Measurements from ENCODE around the gene TMEM128. TPM values are rescaled to one million over a fixed set of nuclear protein-coding genes. Genes with fewer than 3 reads are reported as not detected.

Gene TMEM128
- total and polyA plus RNA-seq, 2 of the 13 experiments (the other 11 are each of a cell fraction or from before 2014, with no cell fraction given) = 19.4 to 27.9 TPM

- TF ChIP-seq STAT5B (CRISPR knock-in tag; IDR thresholded peaks at IDR 0.05) = no peak
- TF ChIP-seq SIX4 (CRISPR knock-in tag; IDR thresholded peaks at IDR 0.05) = peak; percentile 68
- TF ChIP-seq ZNF703 (CRISPR knock-in tag; IDR thresholded peaks at IDR 0.05; ENCODE audit: borderline replicate concordance) = no peak
- TF ChIP-seq, protein P1, sequence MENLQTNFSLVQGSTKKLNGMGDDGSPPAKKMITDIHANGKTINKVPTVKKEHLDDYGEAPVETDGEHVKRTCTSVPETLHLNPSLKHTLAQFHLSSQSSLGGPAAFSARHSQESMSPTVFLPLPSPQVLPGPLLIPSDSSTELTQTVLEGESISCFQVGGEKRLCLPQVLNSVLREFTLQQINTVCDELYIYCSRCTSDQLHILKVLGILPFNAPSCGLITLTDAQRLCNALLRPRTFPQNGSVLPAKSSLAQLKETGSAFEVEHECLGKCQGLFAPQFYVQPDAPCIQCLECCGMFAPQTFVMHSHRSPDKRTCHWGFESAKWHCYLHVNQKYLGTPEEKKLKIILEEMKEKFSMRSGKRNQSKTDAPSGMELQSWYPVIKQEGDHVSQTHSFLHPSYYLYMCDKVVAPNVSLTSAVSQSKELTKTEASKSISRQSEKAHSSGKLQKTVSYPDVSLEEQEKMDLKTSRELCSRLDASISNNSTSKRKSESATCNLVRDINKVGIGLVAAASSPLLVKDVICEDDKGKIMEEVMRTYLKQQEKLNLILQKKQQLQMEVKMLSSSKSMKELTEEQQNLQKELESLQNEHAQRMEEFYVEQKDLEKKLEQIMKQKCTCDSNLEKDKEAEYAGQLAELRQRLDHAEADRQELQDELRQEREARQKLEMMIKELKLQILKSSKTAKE (CRISPR knock-in tag; IDR thresholded peaks at IDR 0.05; ENCODE audit: borderline replicate concordance) = 0 out of 2 replicates have a peak, but pooled peaks have one; percentile 27
- no peak for TF ChIP-seq JUND (CRISPR knock-in tag; IDR thresholded peaks at IDR 0.05)
- TF ChIP-seq RCOR2 (CRISPR knock-in tag; IDR thresholded peaks at IDR 0.05) = no peak
- 0 out of 2 replicates have a peak, but pooled peaks have one; percentile 44 for TF ChIP-seq ZSCAN9 (CRISPR knock-in tag; IDR thresholded peaks at IDR 0.05; ENCODE audit: borderline replicate concordance)
- no peak; the same call in 1 of the 2 replicates for TF ChIP-seq ZKSCAN8 (CRISPR knock-in tag; IDR thresholded peaks at IDR 0.05; ENCODE audit: borderline replicate concordance)
- TF ChIP-seq, protein P2, sequence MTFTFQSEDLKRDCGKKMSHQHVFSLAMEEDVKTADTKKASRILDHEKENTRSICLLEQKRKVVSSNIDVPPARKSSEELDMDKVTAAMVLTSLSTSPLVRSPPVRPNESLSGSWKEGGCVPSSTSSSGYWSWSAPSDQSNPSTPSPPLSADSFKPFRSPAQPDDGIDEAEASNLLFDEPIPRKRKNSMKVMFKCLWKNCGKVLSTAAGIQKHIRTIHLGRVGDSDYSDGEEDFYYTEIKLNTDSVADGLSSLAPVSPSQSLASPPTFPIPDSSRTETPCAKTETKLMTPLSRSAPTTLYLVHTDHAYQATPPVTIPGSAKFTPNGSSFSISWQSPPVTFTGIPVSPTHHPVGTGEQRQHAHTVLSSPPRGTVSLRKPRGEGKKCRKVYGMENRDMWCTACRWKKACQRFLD (CRISPR knock-in tag; IDR thresholded peaks at IDR 0.05; ENCODE audit: borderline replicate concordance) = no peak
- peak; percentile 97 for TF ChIP-seq PPARG (CRISPR knock-in tag; conservative IDR thresholded peaks at IDR 0.05)
- no peak for TF ChIP-seq ZNF34 (CRISPR knock-in tag; IDR thresholded peaks at IDR 0.05; ENCODE audit: borderline replicate concordance)
- TF ChIP-seq FOXA1 (IDR thresholded peaks at IDR 0.05) = 0 out of 2 replicates have a peak, but pooled peaks have one; percentile 27
- peak; percentile 89 for TF ChIP-seq FOXA1 (CRISPR knock-in tag; IDR thresholded peaks at IDR 0.05)
- TF ChIP-seq FIP1L1 (IDR thresholded peaks at IDR 0.05; ENCODE audit: borderline replicate concordance, insufficient read depth, low read depth, low read length) = no peak
- TF ChIP-seq ERF (CRISPR knock-in tag; IDR thresholded peaks at IDR 0.05) = peak; percentile 69
- peak; percentile 64; the same call in 1 of the 2 replicates for TF ChIP-seq ETV5 (CRISPR knock-in tag; IDR thresholded peaks at IDR 0.05; ENCODE audit: borderline replicate concordance)
- peak; percentile 77; the same call in 1 of the 2 replicates for TF ChIP-seq ZNF746 (CRISPR knock-in tag; IDR thresholded peaks at IDR 0.05)
- TF ChIP-seq ISX (CRISPR knock-in tag; conservative IDR thresholded peaks at IDR 0.05) = no peak
- no peak for TF ChIP-seq ZZZ3 (CRISPR knock-in tag; IDR thresholded peaks at IDR 0.05; ENCODE audit: borderline replicate concordance)
- TF ChIP-seq PHF20 (CRISPR knock-in tag; IDR thresholded peaks at IDR 0.05) = no peak
- no peak for TF ChIP-seq SP2 (CRISPR knock-in tag; IDR thresholded peaks at IDR 0.05)
- TF ChIP-seq, protein P3, sequence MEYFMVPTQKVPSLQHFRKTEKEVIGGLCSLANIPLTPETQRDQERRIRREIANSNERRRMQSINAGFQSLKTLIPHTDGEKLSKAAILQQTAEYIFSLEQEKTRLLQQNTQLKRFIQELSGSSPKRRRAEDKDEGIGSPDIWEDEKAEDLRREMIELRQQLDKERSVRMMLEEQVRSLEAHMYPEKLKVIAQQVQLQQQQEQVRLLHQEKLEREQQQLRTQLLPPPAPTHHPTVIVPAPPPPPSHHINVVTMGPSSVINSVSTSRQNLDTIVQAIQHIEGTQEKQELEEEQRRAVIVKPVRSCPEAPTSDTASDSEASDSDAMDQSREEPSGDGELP (IDR thresholded peaks at IDR 0.05; ENCODE audit: borderline replicate concordance, low read depth) = peak; percentile 94
- TF ChIP-seq EZH2 (conservative IDR thresholded peaks at IDR 0.05; ENCODE audit: low read depth, low read length) = no peak
- no peak for TF ChIP-seq ZNF432 (CRISPR knock-in tag; IDR thresholded peaks at IDR 0.05; ENCODE audit: borderline replicate concordance)
- TF ChIP-seq, protein P4, sequence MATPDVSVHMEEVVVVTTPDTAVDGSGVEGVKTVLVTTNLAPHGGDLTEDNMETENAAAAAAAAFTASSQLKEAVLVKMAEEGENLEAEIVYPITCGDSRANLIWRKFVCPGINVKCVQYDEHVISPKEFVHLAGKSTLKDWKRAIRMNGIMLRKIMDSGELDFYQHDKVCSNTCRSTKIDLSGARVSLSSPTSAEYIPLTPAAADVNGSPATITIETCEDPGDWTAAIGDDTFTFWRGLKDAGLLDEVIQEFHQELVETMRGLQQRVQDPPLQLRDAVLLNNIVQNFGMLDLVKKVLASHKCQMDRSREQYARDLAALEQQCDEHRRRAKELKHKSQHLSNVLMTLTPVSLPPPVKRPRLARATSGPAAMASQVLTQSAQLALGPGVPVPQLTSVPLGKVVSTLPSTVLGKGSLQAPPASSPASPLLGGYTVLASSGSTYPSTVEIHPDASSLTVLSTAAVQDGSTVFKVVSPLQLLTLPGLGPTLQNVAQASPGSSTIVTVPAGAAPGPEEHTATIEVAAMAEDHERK (CRISPR knock-in tag; IDR thresholded peaks at IDR 0.05; ENCODE audit: low read depth) = 0 out of 2 replicates have a peak, but pooled peaks have one; percentile 8
- no peak for TF ChIP-seq ARNT2 (CRISPR knock-in tag; IDR thresholded peaks at IDR 0.05; ENCODE audit: low read depth)
Measured at GRCh38 chr4:4259484-4260100, 11.6 kb upstream of the TMEM128 start (continued).

Measured in HepG2 (cell line).